ENCODE measurements around the gene ZBP1.

The ZBP1 gene

DNA sequence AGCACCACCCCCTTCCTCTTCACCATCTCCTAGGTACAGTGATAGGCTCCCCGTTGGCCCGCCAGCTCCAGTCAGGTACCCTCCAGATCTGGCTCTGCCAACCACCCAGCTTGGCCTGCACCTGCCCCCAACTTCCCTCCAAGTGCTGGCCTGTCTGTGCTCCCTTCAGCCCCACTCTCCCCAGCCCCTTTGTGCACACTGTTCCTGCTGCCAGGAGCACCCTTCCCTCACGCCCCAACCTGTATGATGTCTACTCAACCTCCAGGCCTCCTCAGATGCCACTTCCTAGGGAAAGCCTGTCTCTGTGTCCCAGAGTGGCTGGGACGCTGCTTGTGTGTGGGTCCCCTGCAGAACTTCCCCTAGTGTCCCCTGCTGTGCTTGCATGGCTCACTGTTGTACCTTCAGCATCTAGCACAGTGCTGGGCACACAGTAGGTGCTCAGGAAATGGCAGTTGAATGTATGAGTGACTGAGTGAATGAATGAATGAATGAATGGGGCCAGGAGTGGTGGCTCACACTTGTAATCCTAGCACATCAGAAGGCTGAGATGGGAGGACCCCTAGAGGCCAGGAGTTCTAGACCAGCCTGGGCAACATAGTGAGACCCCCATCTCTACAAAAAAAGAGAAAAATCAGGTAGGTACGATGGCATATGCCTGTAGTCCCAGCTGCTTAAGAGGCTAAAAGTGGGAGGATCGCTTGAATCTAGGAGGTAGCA is 3.0 kb downstream of the ZBP1 start:
- no peak for DNase-seq (ENCODE audit: low spot score)

DNA sequence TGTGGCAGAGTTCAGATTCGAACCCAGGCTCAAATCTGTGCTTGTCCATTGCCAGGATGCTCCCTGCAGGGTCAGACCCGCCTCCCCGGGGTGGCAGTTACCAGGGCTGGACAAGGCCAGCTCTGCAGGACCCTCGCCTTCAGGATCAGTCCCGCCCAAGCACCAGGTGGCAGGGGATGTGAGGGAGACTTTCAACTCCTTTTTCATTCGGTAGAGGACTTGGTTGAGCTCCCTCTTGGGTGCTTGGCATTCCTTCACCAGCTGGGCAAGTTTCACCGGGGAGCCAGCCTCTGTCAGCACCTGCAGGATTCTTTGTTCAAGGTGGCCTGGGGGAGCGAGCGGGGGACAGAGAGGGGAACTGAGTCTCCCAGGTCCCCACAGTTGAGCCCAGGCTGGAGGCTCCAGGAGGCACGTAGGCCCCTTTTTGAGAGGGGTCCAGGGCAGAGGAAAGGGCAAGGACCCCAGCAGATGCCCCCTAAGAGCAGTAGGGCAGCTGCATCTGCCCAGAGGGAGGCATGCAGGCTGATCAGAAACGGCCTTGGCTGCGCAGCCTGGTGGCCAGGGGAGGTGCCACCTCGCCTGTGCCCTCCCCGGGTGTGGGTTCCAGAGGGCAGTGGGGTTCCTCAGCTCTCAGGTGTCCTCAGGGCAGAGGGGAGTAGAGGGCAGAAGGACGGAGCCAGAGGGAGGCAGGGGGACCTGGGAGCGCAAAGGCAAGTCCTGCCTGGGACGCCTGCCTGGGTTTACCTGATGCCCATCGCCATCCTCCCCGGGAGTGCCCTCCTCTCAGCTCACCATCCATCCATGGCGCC is 3.9 kb downstream of the ZBP1 start:
- DNase-seq (ENCODE audit: low spot score) = no peak

DNA sequence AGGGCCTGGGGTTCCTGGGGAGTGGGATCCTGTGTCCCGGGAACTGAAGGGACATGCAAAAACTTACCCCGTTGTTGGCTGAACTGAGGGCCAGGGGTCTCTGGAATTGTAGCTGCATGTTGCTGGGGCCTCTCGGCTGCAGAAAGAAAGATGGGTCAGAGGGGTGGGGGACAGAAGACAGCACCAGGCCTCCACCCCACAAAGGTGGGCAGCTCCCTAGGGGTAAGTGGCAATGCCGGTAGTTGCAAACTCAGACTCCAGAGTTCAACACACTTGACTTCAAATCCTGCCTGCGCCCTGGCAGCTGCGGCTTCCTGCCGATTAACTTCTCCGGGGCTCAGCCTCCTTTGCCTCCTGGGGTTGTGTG is 4.8 kb downstream of the ZBP1 start:
- no peak for DNase-seq (ENCODE audit: low spot score)

DNA sequence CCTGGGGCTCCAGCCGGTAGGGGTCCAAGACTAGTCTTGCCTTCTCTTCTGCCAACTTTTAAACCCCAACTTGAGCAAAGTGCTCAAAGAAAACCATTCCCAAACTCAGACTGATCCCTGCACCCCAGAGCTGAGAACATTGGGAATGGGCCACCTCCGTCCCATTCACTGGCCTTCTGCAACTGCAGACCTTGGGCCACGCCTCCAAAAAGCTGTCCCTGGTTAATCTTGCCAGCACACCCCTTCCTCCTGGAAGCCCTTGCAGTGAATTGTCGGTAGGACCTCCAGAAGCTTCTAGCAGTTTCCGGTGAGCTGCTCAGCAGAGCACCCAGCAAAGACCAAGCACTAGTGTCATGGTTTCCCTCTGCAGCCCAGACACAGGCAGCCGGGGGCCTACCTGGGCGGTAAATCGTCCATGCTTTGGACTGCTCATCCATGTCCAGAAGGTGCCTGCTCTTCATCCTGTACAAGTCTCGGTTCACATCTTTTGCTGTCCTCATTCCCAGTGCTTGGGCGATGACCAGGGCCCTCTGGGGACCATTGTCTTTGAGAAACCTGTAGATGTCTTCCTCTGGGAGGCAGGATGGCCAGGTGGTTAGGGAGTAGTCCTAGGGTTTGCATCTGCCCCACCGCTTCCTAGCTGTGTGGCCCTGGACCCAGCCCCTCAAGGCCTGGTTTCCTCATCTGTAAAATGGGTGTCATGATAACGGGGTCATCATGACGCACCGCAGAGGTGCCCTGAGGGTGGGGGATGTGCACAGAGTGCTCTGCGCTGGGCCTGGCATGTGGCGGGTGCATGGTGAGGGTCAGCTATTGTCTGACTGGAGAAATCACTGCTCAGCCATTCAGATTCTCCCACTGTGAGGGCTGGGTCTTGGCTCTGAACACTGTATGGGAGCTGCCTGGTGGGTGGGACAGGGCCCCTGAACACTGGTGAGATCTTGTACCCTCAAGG is 5.5 kb downstream of the ZBP1 start:
- DNase-seq (ENCODE audit: low spot score) = no peak

DNA sequence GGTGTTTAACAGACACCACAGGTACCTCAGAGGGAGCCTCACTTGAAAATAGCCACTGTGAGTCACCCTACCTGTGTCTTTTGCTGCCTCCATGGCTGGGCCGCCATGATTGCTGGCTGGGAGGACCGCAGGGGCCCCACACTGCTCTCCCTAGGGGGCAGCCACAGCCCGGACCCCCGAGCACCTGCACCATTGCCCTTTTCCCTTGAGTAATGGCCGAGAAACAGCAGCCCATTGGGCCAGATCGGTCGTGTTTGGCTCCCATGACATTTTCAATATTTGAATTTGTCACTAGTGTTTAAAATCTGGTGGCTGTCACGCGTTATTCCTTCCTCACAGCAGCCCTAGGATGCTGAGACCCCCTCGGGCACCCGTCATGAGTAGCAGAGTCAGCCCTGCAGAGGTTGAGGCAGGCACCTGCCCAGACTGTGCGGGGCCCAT is 6.7 kb downstream of the ZBP1 start:
- DNase-seq (ENCODE audit: low spot score) = no peak

DNA sequence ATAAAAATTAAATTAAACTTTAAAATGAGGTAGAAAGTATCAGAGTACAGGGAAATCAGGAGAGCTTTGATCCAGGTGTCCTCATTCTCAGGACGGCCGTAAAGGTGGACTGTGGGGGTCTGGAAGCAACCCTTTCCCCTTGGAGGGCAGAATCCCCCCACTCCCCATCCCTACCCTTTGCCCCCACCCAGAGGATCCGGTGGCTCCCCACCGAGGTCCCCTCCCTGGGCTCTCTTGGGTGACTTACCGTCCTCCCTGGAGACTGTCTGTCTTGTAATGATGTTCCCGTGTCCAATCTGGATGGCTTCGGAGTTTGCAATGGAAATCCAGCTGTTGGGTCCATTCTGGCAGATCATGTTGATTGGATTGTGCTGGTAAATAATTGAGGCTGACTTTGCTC is 7.3 kb downstream of the ZBP1 start:
- DNase-seq (ENCODE audit: low spot score) = no peak

DNA sequence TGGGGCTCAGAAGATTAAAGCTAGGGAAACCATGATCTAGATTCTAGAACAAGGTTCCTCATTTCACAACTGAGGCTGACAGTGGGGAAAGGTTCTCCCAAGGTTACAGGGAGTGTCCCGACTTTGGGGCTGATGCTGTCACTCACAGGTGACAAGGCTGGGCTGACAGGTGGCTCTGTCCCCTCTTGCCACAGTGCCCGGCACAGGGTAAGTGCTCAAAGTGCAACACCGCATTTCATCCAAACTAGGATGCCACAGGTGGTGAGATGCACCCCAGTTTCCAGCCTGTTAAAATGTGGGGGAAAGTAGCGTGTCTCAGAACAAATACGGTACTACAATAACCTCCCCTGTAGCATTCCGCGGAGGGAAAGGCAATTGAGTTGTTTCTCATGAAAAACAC is 7.8 kb downstream of the ZBP1 start:
- DNase-seq (ENCODE audit: low spot score) = no peak

DNA sequence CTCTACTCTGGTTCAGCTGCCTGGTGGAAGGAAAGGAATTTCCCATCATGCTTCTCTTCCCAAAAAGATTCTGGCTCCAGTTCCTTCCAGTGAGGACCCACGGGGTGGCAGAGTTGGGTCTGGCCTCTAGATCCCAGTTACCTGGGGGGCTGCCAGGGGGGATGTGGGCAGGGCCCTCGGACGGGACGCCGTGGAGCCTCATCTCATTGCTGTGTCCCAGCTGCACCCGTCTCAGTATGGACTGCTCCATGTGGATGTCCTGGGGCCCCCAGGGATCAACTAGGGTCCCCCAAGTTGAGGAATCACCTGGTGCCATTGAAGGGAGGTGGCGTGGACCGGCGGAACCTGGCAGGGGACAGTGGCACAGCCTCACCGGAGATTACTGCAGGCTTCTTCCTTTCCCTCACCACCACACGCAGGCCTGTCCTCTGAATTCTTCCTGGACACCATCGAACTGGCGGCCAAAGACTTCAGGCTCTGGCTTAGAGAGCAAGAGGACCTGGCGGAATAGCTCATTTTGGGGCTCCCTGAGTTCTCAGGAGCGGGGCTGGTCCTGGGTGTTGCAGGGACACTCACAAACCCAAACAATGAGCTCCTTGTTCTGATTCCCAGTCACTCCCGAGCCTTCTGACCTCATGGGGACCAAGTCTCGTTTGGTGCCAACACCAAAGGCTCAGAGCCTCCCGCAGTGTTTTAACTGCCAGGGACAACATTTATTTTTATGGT is 8.5 kb downstream of the ZBP1 start:
- DNase-seq (ENCODE audit: low spot score) = no peak

DNA sequence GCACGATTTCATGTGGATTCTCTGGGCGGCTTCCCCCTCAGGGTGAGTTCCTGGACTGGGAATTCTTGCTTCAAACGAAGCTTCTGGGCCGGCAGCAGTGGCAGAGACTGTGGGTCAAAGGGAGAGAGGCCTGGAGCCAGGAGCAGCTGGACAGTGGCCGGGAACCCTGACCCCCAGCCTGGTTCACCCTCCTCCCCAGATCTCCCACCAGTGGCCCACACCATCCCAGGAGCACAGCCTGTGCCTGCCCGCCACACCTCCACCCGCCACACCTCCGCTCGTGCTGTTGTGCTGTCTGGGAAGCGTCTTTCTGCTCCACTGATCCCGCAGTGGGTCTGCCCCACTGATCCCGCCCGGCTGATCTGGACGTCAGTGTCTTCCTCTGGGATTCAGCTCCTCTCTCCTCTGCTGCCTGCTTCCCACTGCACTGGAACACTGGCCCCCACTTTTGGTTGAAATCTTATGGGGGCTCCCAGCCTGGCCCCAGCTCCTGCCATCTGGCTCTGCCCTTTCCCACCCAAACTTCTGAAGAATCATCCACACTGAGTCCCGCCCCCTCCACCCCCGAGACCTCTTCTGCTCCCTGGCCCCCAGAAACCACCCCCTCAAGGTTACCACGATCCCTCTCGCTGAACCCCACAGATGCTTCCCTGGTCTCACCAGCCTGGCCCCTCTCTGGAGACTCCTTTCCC is 9.8 kb downstream of the ZBP1 start:
- no peak for DNase-seq (ENCODE audit: low spot score)

DNA sequence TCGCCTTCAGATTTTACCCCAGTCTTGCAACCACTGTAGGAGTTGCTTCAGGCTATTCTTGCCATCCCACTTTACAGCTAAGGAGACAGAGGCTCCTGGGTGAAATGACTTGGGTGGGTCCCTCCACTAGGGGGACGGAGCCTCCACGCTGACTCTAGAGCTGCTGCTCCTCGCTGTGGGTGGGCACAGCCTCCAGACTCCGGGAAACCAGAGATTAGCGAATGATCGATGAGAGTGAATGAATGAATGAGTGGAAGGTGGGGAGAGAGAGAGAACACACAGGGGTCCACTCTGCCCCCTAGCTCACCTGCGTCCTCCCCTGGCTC is 10.4 kb downstream of the ZBP1 start:
- no peak for DNase-seq (ENCODE audit: low spot score)

DNA sequence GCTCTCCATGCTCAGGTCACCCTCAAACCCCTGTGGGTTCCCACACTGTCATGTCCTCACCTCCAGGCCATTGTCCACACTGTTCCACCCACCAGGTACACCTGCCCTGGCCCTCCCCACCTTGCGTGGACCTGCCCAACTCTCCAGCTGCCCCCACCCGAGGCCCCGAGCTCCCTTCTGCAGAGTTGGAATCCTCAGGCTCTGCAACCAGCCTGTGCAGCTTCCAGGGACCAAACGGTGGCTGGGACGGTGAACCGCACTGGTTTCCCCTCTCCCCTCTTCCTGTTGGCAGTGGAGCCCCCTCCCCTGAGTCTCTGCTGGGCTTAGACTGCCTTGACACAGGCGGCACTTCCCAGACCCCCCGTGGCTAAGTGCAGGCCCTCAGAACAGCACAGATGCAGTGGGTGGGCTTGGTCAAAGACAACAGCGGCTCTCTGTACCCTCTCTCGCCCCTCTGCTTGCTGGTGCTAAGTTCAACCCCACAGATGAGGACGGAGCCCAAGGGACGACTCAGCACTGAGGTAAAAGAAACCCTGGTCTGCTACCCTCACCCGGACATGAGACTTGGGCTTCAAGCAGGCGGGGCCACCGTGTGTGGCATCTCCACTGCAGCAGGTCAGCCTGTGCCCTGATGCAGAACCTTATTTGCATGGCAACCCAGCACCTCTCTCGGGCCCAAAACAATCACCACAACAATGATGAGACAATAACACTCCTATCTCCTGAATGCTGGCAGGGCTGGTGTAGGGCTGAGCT is 11.0 kb downstream of the ZBP1 start:
- DNase-seq (ENCODE audit: low spot score) = no peak

DNA sequence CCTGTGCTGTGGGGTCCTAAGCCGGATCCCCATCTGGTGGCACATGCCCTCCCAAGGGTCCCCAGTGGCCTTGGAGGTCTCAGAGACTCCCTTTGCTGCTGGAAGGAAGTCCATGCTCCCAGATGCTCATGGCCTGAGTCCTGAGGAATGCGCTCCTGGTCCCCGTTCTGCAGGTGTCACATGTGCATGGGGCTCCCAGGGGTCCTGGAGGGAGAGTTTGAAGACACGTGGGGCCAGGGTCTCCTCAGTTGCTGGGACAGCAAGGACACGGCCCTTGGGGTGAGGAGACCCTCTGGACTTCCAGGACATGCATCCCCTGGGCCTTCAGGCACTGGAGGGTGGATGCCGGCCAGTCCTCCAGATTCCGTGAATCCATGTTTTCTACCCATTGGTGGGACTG is 11.7 kb downstream of the ZBP1 start:
- DNase-seq (ENCODE audit: low spot score) = no peak

DNA sequence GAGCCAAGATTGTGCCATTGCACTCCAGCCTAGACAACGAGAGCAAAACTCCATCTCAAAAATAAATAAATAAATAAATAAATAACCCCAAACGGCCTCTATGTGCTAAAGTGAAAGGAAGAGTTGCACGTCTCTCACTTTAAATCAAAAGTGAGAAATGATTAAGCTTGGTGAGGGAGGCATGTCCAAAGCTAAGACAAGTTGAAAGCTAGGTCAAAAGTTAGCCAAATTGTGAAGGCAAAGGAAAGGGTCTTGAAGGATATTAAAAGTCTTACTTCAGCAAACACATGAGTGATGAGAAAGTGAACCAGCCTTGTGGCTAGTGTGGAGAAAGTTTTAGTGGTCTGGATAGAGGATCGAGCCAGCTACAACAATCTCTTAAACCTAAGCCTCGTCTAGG is 14.3 kb downstream of the ZBP1 start:
- DNase-seq (ENCODE audit: low spot score) = no peak

DNA sequence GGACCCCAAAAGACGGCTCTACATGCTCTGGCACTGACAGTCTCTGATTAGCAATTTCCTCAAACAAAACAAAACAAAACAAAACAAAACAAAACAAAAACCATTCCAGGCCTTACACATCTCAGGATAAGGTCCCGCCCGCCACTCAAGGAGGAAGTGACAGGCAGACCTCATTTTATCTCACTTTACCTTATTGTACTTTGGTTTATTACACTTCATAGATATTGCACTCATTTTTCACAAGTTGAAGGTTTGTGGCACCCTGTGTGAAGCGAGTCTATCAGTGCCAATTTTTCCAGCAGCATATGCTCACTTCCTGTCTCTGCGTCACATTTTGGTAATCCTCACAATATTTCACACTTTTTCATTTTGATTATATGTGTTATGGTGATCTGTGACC is 15.2 kb downstream of the ZBP1 start:
- DNase-seq (ENCODE audit: low spot score) = no peak

DNA sequence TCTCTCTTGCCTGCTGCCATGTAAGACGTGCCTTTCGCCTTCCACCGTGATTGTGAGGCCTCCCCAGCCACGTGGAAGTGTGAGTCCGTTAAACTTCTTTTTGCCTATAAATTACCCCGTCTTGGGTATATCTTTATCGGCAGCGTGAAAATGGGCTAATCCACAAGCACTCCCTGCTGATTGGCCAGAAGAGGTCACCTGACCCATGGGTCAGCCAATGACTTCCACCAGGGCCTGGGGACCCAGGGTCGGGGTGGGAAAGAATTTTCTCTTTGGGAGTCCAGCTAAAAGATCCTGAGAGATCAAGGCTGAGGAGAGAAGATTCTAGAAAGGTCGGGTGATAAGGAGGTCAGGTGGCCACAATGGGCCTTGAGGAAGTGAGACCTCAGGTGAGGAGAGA is 17.1 kb downstream of the ZBP1 start:
- DNase-seq (ENCODE audit: low spot score) = no peak

DNA sequence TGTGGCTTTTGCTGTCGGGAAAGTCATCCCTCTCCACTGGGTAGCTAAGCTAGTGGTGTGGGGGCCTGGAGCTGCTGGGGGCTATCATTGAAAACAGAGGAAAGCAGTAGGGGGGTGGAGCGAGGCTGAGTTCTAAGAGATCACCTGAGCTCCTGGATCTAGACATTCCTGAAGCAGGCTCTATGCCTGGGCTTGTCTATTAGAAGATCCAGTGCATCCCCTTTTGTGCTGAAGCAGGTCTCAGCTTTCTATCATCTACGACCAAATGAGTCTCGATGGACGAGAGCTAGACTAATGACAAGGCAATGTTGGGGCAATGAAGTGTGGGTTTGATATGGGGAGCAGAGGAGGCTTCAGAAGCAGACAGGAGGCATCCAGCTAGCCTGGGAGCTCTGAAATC is 18.5 kb downstream of the ZBP1 start:
- DNase-seq (ENCODE audit: low spot score) = no peak

DNA sequence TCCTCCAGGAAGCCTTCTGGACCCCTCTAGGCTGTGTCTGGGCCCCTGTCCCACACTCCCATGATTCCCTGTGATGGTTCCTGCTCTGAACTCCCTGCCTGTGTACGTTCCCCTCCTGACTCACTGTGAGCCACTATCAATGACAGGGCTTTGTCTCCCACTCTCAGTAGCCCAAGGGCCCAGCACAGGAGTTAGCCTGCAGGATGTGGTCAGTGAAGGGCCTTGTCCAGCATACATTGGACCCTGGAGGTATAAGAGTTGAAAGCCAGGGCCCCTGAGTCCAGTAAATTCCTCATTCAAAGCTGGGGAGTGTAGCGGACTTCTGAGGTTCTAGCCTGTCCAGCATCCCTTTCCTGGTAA is 19.0 kb downstream of the ZBP1 start:
- no peak for DNase-seq (ENCODE audit: low spot score)

DNA sequence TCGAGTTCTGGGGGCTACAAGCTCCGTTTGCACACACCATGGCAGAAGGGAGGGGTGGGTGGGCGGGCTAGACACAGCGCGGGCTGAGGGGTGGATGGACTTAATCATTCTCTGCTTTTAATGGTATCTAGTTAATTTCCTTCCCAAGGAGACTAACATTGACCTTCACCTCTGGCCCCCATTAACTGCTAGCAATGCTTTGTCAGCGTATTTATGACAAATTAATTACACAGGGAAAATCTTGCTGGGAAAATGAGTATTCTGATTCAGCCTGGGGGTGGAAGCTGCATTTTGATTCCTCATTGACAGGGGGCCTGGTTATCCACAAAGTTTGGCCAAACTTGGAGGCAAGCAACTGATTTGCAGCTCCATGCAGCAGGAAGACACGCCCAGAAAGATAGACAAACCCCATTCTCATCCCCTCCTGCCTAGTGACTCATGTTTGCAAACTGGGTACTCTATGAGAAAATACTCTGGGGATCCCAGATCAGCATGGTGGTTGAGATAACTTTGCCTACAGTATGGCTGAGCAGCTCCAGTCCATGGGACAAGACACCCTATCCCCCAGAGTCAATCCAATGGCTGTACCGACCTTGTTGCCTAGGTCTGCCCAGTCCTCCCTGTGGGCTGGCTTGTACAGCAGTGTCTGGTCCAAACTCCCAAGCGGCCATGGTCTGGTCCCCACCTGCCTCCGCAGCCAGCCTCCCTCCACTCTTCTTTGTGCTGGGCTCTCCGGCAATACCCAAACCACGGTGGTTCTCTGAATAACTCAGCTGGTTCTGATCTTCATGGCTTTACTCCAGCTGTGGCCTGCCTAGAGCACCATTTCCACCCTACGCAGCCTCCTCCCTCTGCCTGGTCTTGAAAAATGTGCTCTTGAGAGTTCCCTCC is 19.7 kb downstream of the ZBP1 start:
- no peak for DNase-seq (ENCODE audit: low spot score)

DNA sequence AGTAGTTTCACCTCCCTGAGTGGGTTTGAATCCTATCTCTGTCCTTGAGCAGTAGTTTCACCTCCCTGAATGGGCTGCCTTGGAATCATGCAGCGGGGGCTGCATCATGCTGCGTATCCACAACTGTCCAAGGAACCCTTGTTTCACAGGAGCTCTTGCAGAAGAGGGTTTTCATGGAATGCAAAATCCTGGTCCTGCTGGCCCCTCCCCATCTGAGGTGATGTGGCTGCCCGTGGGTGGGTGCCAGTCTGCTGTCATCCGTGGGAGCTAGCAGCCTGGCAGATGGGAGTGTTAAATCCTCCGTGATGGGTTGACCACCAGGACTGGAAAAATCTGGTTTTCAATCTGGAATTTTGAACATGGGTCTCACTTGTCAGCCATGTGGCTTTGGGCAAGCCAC is 21.7 kb downstream of the ZBP1 start:
- no peak for DNase-seq (ENCODE audit: low spot score)

DNA sequence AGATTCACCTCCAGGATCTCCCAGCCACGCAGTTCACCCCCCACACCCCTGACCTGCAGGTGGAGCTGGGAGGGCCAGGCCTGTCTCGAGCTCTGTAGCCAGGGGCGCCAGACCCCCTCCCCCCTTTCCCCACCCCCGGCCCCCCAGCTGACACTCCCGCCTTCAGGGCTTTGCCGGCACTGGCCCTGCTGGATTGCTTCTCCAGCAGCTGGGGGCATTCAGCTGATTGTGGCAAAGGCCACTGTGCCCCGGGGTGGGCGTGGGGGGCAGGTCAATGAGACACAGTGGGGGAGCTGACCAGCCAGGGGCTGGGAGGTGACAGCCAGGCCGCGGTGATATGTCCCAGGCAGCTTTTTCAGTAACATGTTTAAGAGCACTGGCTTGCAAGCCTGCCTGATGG is 22.2 kb downstream of the ZBP1 start:
- no peak for DNase-seq (ENCODE audit: low spot score)
